DMS79 (cell line): ENCODE results near the gene FSIP1.

Source experiments
- DNase-seq: peaks from one replicate; lab custom pipeline; 2025; lab: John Stamatoyannopoulos, UW

The FSIP1 gene

GRCh38 chr15:39645138-39645975 lies 137.3 kb downstream of the FSIP1 start:
- no peak for DNase-seq

DNA sequence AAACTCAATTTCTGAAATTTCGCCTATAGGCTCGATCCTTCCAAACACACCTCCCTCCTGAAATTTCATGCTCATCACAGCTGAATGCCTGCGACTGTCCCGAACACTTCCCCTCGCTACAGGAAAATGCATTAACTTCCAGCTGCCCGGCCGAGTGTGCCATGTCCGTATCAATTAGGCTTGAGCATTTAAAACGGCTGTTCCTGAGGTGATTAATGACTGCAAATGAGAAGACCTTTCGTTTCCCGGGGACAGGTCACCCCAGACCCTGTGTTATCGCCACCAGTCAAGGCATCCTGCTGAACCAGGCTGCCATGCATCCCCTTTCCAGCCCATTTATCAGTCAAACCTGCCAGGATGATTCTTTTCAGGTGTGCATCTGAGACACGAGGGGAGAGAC lies 138.5 kb downstream of the FSIP1 start:
- no peak for DNase-seq

- DNase-seq, result no peak
Observed at GRCh38 chr15:39643727-39644126, 138.9 kb downstream of the FSIP1 start.

DNA sequence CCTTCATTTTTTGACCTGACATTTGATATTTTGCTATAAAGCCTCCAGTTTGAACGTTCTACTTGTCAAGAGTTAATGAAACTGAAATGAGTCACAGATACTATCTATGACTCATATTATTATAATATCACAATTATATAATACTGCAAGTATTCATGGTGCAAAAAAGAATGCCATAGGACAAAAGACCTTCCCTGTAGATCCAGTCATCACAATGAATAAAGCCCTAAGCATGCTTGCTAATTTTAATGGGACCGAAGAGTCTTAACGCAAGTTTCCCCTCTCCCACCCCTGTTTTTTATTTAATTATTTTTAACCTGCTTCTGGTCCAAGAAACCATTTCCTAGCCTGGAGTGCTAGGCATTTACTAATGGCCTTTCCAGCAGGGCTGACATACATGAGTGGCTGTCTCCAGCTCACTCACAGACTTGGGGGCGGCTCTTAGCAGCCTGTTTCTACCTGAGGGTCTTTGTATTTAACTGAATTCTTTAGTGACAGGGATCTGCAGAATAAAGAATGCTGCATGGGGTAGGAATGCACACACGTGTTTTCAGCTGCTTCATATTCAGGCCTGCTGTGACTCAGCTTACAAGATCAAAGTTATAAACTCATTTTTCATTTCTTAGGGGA lies 140.5 kb downstream of the FSIP1 start:
- DNase-seq, result no peak

DNA sequence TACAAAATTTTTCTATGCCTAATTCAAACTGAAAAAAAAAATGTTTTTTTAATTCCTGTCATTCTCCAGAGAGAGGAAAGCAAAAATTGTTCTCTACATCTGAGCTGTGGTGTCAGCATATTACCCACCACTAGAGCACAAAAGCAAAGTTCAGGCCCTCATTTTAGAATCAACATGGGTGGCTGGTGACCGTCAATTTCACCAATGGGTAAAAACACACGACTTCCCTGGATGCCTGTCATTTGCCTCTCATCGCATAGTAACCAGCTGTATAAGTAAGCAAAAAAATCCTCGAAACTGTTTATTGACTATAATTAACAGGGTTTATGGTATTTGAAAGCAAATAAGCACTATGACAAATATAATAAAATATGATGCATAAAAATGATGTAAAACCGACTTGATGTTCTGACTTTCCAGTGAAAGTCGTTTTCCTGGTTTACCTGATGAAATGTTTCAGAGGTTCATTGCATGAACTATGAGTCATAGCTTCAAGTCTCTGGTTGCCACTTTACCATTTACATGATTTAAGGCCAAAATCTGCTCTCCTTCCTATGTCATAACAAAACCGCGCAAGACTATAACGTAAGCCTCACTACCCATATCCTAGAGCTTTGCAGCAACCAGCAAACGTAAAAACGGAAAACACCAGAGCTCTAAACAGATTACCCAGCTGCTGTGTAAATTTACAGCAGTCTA lies 141.3 kb downstream of the FSIP1 start:
- DNase-seq, result no peak

GRCh38 chr15:39640665-39641064 lies 142.0 kb downstream of the FSIP1 start:
- no peak for DNase-seq

DNA sequence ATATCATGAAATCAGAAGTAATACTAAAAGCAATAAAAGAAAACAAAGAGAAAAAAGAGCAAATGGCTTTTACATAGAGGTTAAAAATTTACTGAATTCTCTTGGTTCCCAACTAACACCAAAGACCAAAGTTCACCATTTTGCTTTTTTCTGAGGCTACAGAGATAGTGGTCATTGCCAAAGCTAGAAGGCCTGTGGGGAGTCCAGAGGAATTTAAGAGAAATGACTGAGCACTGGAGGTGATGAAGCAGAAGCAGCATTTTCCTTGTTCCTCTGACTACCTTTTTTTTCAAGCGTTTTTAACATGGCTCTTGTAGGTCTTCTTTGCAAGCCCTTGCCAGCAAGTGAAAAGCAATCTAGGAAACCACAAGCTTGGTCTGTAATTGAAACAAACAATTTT lies 143.6 kb downstream of the FSIP1 start:
- DNase-seq, result no peak

- DNase-seq, result no peak
Observed at GRCh38 chr15:39638041-39638440, 144.6 kb downstream of the FSIP1 start.

- DNase-seq, result no peak
Observed at GRCh38 chr15:39631357-39631756, 151.3 kb downstream of the FSIP1 start.

DNA sequence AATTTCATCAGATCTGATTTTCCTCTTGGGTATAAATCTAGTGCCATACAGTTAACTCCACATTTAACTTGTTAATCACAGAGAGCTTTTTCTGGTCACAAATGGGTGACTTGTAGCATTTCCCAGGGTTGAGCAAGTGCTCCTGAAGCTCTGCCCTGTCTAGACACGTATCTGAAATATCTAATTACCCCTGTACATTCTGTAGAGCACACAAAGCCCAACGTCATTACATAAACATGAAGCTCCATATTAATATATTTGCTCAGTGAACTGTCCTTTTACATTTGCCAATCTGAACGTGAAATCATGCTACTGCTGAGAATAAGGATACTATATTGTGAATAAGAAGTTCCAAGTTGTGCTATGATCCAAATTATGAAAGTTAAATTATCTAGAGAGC lies 152.7 kb downstream of the FSIP1 start:
- no peak for DNase-seq

DNA sequence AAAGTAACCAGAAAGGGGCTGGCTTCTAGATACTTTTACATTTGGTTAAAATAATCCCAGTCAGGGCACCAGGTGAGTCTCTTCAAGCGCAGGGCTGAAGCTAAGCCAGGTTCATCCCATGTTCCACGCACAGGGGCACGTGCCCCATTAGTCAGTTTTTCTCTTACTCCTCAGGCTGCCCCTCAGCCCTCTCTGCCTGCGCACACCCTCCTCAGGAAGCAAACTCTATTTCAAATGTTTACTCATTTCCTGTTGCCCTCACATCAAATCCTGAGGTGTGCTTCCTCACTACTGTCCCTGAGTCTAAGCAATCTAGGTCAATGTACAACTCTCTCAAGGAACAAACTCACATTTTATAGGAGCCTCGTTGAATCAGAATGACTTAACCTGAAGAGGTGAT lies 153.3 kb downstream of the FSIP1 start:
- no peak for DNase-seq

DNA sequence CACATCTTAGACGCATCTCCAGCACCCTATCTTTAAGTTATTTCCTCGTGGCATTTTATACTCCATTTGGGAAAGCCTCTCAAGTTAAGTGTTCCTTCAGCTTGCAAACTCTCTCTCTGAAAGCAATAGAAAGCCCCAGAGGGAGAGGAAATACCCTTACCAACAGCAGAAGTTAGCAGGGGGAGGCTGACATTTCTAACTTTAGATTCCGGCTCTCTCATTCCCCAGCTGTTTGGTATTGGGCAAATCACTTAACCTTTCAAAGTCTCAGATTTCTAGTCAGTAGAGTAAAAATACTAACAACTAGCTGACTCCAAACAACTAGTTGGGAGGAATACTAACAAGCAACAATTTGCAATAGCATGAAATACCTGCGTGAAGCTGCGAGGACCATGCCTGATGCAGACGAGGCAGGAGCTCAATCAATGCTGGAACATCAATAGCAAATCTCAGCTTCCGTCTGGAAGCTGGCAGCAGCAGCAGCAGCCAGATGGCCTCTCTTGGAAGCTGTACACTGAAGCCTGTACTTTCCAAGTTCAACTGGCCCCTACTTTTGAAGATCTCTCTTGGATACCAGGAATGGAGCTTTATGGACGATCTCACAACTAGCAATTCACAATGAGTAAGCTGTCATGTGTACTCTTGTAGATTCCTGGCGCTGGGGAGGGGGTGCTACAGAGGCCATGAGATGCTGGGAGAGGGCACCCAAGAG lies 153.9 kb downstream of the FSIP1 start:
- DNase-seq, result no peak

GRCh38 chr15:39628144-39628508 lies 154.5 kb downstream of the FSIP1 start:
- DNase-seq, result no peak

DNA sequence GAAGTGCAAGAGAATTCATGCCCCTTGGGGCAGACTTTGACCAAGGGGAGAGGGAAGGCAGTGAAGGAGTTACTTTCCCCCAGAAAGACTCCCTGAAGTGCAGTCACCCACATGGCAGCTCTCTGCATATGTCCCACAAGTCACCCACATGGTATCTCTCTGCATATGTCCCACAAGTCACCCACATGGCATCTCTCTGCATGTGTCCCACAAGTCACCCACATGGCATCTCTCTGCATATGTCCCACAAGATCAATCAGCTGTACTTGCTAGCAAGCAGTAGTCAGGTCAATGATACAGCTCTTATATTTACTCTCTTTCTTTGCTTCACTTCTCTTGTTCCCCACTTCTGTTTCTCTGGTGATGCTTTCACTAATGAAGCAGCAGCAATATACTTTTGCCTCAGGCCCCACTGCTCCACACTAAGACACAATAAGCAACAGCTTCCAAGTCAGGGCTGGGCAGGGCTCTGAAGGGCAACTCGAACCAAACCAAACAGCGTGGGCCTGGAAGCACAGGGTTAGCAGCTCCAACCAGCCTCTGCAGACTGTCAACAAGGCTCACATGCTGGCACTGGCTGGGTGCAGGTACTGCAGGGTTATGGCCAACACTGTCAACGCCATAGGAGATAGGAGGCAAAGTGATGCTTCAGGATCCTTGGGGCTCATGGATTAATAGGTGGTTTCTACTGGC lies 155.0 kb downstream of the FSIP1 start:
- DNase-seq, result no peak

- DNase-seq, result no peak
Observed at GRCh38 chr15:39625856-39626255, 156.8 kb downstream of the FSIP1 start.

- DNase-seq, result no peak
Observed at GRCh38 chr15:39625451-39625850, 157.2 kb downstream of the FSIP1 start.

DNA sequence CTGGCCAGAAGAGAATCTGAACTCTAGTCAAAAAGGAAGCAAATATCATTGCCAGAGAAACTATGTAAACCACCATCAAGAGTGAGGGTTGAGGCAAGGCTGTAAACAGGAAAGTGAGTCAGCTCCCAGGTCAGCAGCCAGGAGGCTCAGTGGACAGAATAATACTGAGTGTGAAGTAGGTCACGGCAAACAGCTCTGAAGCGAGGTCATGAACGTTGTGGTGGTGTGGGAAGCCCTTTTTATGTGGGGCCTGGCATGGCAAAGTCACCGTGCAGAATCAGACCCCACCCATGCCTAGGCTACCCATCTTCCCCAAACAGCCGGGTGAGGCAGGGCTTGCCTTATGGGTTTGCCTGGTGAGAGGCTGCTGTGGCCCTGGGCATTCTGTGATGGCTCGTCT lies 157.8 kb downstream of the FSIP1 start:
- no peak for DNase-seq

GRCh38 chr15:39623529-39623931 lies 159.1 kb downstream of the FSIP1 start:
- no peak for DNase-seq

- DNase-seq, result no peak
Observed at GRCh38 chr15:39622660-39623516, 159.8 kb downstream of the FSIP1 start.

GRCh38 chr15:39621976-39622375 lies 160.7 kb downstream of the FSIP1 start:
- DNase-seq, result no peak

- no peak for DNase-seq
Observed at GRCh38 chr15:39621210-39621609, 161.4 kb downstream of the FSIP1 start.
